ENCODE data around the gene NSUN7. TPM values are rescaled to one million over a fixed set of nuclear protein-coding genes. Genes with fewer than 3 reads are reported as not detected.
A peak's percentile ranks its signal among the peaks of the same experiment; 100 is the strongest.

Gene NSUN7
- total and polyA plus RNA-seq, 9 of the 15 experiments (the other 6 are each of a cell fraction or from before 2014, with no cell fraction given), result not detected

- peak; percentile 28; the same call in 1 of the 2 replicates for TF ChIP-seq TEAD4 (IDR thresholded peaks at IDR 0.05; ENCODE audit: low read length)
- TF ChIP-seq TEAD4 (CRISPR knock-in tag; IDR thresholded peaks at IDR 0.05; ENCODE audit: borderline replicate concordance), result no peak
- peak; percentile 42; the same call in 1 of the 2 replicates for TF ChIP-seq ZNF316 (IDR thresholded peaks at IDR 0.05)
- no peak for TF ChIP-seq GTF3C2 (IDR thresholded peaks at IDR 0.05; ENCODE audit: borderline replicate concordance, extremely low read depth, insufficient read length)
- TF ChIP-seq HMBOX1 (IDR thresholded peaks at IDR 0.05), result peak; percentile 92
- TF ChIP-seq ATF3 (IDR thresholded peaks at IDR 0.05), result peak; percentile 66
- no peak for TF ChIP-seq ATF3 (CRISPR knock-in tag; conservative IDR thresholded peaks at IDR 0.05)
- no peak; the same call in 1 of the 2 replicates for TF ChIP-seq CEBPG (CRISPR knock-in tag; IDR thresholded peaks at IDR 0.05)
- TF ChIP-seq CEBPG (tag; conservative IDR thresholded peaks at IDR 0.05 in 1 of 2, IDR thresholded peaks at IDR 0.05 in 1 of 2), result peak; percentile 72 to 92
- TF ChIP-seq ZBTB9 (CRISPR knock-in tag; IDR thresholded peaks at IDR 0.05), result 0 out of 2 replicates have a peak, but pooled peaks have one; percentile 1
- 0 out of 2 replicates have a peak, but pooled peaks have one; percentile 36 for TF ChIP-seq ZNF830 (CRISPR knock-in tag; IDR thresholded peaks at IDR 0.05)
- no peak for TF ChIP-seq MYC (IDR thresholded peaks at IDR 0.05; ENCODE audit: low read depth, low read length)
- TF ChIP-seq MYC (CRISPR knock-in tag; IDR thresholded peaks at IDR 0.05; ENCODE audit: borderline replicate concordance, low read depth), result peak; percentile 9; the same call in 1 of the 2 replicates
- TF ChIP-seq L3MBTL2 (IDR thresholded peaks at IDR 0.05), result peak; percentile 67
- peak; percentile 82 for TF ChIP-seq MEIS2 (IDR thresholded peaks at IDR 0.05; ENCODE audit: partially characterized antibody)
- no peak for TF ChIP-seq ILK (tag; IDR thresholded peaks at IDR 0.05; ENCODE audit: borderline replicate concordance, low read depth)
- TF ChIP-seq ATF4 (CRISPR knock-in tag; IDR thresholded peaks at IDR 0.05), result peak; percentile 91
- TF ChIP-seq ZBTB12 (CRISPR knock-in tag; IDR thresholded peaks at IDR 0.05), result no peak
- no peak for TF ChIP-seq CREB1 (IDR thresholded peaks at IDR 0.05)
- TF ChIP-seq CREB1 (CRISPR knock-in tag; IDR thresholded peaks at IDR 0.05), result no peak
- TF ChIP-seq RNF2 (IDR thresholded peaks at IDR 0.05), result peak; percentile 65; the same call in 1 of the 2 replicates
Measured at GRCh38 chr4:40763228-40763716, 13.5 kb downstream of the NSUN7 start (continued).

Measured in K562 (cell line).